ENCODE results near the gene PIF1.

DNA sequence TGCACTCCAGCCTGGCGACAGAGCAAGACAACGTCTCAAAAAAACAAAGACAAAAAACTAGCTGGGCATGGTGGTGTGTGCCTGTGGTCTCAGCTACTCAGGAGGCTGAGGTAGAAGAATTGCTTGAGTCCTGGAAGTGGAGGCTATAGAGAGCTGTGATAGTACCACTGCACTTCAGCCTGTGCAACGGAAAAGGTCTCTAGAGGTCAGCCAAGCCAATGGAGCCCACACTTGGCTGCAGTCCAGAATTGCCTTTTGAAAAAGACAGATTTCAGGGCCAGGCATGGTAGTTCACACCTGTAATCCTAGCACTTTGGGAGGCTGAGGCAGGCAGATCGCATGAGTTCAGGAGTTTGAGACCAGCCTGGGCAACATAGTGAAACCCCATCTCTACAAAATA is 41.7 kb downstream of the PIF1 start:
- TF ChIP-seq, protein P1, sequence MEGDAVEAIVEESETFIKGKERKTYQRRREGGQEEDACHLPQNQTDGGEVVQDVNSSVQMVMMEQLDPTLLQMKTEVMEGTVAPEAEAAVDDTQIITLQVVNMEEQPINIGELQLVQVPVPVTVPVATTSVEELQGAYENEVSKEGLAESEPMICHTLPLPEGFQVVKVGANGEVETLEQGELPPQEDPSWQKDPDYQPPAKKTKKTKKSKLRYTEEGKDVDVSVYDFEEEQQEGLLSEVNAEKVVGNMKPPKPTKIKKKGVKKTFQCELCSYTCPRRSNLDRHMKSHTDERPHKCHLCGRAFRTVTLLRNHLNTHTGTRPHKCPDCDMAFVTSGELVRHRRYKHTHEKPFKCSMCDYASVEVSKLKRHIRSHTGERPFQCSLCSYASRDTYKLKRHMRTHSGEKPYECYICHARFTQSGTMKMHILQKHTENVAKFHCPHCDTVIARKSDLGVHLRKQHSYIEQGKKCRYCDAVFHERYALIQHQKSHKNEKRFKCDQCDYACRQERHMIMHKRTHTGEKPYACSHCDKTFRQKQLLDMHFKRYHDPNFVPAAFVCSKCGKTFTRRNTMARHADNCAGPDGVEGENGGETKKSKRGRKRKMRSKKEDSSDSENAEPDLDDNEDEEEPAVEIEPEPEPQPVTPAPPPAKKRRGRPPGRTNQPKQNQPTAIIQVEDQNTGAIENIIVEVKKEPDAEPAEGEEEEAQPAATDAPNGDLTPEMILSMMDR (conservative IDR thresholded peaks at IDR 0.05), result no peak
- no peak for TF ChIP-seq EZH2 (IDR thresholded peaks at IDR 0.05; ENCODE audit: low read depth)
